Tibial nerve (tissue), 4 donors: ENCODE results near the gene RHOG. TPM values are rescaled to one million over a fixed set of nuclear protein-coding genes. Genes with fewer than 3 reads are reported as not detected.

Experiments used
- DNase-seq, 2 donors: peaks; one replicate each; pipeline ENCODE4 v3.0.0-alpha.2; 2019; ENCODE audit warnings: low spot score in 2 of 2
- H3K27ac ChIP-seq, 4 donors: fragments of 200-600 bp; sonication (generic) in 3 of 4; one replicate each; pipeline ENCODE4 v1.5.1; 2017 to 2019; ENCODE audit warnings: mild to moderate bottlenecking in 1 of 4
- H3K27me3 ChIP-seq, 2 donors: fragments of 200-600 bp; sonication (generic) in 1 of 2; one replicate each; pipeline versions ENCODE4 v1.5.1 to v1.6.0; 2017 to 2019
- H3K36me3 ChIP-seq, 3 donors: fragments of 200-600 bp; sonication (generic); one replicate each; pipeline ENCODE4 v1.5.1; 2018 to 2019
- H3K4me1 ChIP-seq, 4 donors: fragments of 200-600 bp; sonication (generic) in 3 of 4; one replicate each; pipeline ENCODE4 v1.5.1; 2017 to 2019
- H3K4me3 ChIP-seq, 4 donors: fragments of 200-600 bp; sonication (generic) in 3 of 4; one replicate each; pipeline ENCODE4 v1.5.1; 2017 to 2019; ENCODE audit warnings: mild to moderate bottlenecking in 1 of 4, moderate library complexity in 1 of 4
- H3K9me3 ChIP-seq, 4 donors: fragments of 200-600 bp; sonication (generic) in 3 of 4; one replicate each; pipeline ENCODE4 v1.5.1; 2017 to 2019
- CTCF ChIP-seq, 5 experiments: fragments of 200-600 bp in 3 of 5; fragments of 450-650 bp in 2 of 5; sonication (generic) in 3 of 5; IDR thresholded peaks; one replicate each; pipeline ENCODE4 v1.5.1; 2016 to 2019; ENCODE audit warnings: antibody characterized with exemption in 5 of 5, mild to moderate bottlenecking in 3 of 5, moderate library complexity in 2 of 5
- EP300 ChIP-seq, 2 donors: sonication (generic); formaldehyde crosslinking; IDR thresholded peaks; one replicate each; pipeline ENCODE4 v1.6.1; 2017; ENCODE audit warnings: antibody characterized with exemption in 2 of 2, mild to moderate bottlenecking in 1 of 2
- POLR2A ChIP-seq, 2 donors: fragments of 450-650 bp; IDR thresholded peaks; one replicate each; pipeline ENCODE4 v1.6.1; 2017; ENCODE audit warnings: antibody characterized with exemption in 2 of 2, mild to moderate bottlenecking in 2 of 2, moderate library complexity in 2 of 2
- WGBS, 2 donors: methylation state at CpG; one replicate each; pipeline ENCODE4 v1.1.5; 2018; 5-methylcytosine and 5-hydroxymethylcytosine counted together
- total RNA-seq, 4 donors: library from RNA; depleted of rRNA; stranded (reverse); fragments of >200 nt; gene quantifications; one replicate each; pipeline ENCODE4 v1.1.0, GENCODE V29; 2016

RHOG gene
- total RNA-seq, 4 donors from 2014 or later: 35.2 to 92.7 (median 66.0) TPM

DNA sequence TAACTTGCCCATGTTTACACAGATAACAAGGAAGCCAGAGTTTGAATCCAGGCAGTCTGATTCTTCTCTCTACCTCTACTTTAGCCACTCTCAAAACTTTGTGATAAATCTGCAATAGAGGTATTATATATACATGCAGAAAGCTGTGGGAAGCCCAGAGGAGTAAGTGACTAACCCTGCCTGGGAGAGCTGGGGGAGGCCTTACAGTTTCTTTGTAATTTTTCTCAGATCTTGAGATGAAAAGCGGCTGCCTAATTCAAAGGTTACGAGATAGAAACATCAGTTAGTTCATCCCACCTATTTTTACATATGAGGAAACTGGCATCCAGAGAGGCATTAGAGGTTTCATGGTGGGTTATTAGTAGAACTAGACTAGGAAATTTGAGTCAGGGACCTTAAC lies 19.6 kb upstream of the RHOG start:
- TF ChIP-seq CTCF (IDR thresholded peaks at IDR 0.05) (no peak), POLR2A (IDR thresholded peaks at IDR 0.05) (no peak), EP300 (IDR thresholded peaks at IDR 0.05) (no peak)
- peaks cover 0 to 66% (median 48%) of the 10 kb centered on the region in 4 donors for H3K4me1 ChIP-seq
- H3K36me3 ChIP-seq: no peaks in the 10 kb centered on the region
- DNase-seq: no peak
- 93 to 98% methylated on average over 2 of the region's 2 CpGs for WGBS, 2 donors
- H3K27ac ChIP-seq: no peak overlapping the region
- no peaks in the 10 kb centered on the region for H3K9me3 ChIP-seq
- H3K4me3 ChIP-seq: no peak overlapping the region
- no peaks in the 10 kb centered on the region for H3K27me3 ChIP-seq

DNA sequence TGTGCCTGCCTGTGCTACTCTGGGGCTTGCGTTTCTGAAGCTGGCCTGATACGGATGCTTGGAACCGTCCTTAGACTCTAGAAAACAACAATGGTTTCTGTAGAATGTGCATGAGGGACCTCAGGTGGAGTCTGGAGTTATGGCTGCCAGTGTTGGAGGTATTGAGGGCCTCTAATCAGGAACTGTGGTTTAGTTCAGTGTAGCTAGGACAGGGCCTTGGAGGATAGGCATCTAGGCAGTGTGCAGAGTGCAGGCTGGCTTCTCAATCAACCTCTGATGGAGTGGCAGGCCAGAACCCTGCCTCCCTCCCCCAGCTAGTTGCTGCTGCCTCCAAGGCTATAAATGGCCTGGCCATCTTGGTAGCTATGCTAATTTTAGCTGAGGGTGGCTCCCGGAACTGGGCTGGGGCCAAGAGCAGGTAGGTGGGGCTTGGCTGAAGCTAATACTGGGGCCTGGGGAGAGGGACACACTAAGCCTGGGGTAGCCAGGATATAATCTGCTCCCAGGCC lies 18.7 kb upstream of the RHOG start:
- no peak overlapping the region for H3K27ac ChIP-seq
- DNase-seq: no peak
- 73% methylated on average over 4 of the region's 4 CpGs for WGBS, 2 donors
- no peaks in the 10 kb centered on the region for H3K9me3 ChIP-seq
- H3K4me3 ChIP-seq: no peak overlapping the region
- TF ChIP-seq EP300 (IDR thresholded peaks at IDR 0.05) (no peak), CTCF (IDR thresholded peaks at IDR 0.05) (no peak), POLR2A (IDR thresholded peaks at IDR 0.05) (no peak)
- H3K27me3 ChIP-seq: no peaks in the 10 kb centered on the region
- H3K36me3 ChIP-seq: no peaks in the 10 kb centered on the region
- H3K4me1 ChIP-seq: peaks cover 0 to 60% (median 47%) of the 10 kb centered on the region in 4 donors

- no peaks in the 10 kb centered on the region for H3K9me3 ChIP-seq
- TF ChIP-seq CTCF (IDR thresholded peaks at IDR 0.05): no peak
- TF ChIP-seq POLR2A (IDR thresholded peaks at IDR 0.05): no peak
- TF ChIP-seq EP300 (IDR thresholded peaks at IDR 0.05): no peak
- no peak for DNase-seq
- peak overlapping the region in 3 of 4 donors; percentile 97 to 100 (median 98) for H3K4me3 ChIP-seq
- H3K36me3 ChIP-seq: no peaks in the 10 kb centered on the region
- no peaks in the 10 kb centered on the region for H3K27me3 ChIP-seq
- H3K4me1 ChIP-seq: peaks cover 0 to 63% (median 46%) of the 10 kb centered on the region in 4 donors
- no peak overlapping the region for H3K27ac ChIP-seq
Measured at GRCh38 chr11:3857628-3858027, 16.9 kb upstream of the RHOG start.

- peaks cover 0 to 63% (median 46%) of the 10 kb centered on the region in 4 donors for H3K4me1 ChIP-seq
- WGBS, 2 donors: 54 to 65% methylated on average over 5 of the region's 5 CpGs
- H3K27ac ChIP-seq: peak overlapping the region in 3 of 4 donors; percentile 94 to 99 (median 98)
- H3K9me3 ChIP-seq: no peaks in the 10 kb centered on the region
- H3K4me3 ChIP-seq: peak overlapping the region; percentile 67 to 100 (median 98)
- DNase-seq: no peak
- H3K36me3 ChIP-seq: no peaks in the 10 kb centered on the region
- no peak for TF ChIP-seq EP300 (IDR thresholded peaks at IDR 0.05)
- no peak for TF ChIP-seq POLR2A (IDR thresholded peaks at IDR 0.05)
- no peak for TF ChIP-seq CTCF (IDR thresholded peaks at IDR 0.05)
- no peaks in the 10 kb centered on the region for H3K27me3 ChIP-seq
Measured at GRCh38 chr11:3856856-3857553, 16.2 kb upstream of the RHOG start.

- Histone ChIP-seq H3K27me3 (no peaks in the 10 kb centered on the region), H3K36me3 (no peaks in the 10 kb centered on the region), H3K27ac (peak overlapping the region; percentile 60 to 99 (median 96)), H3K4me1 (peaks cover 0 to 56% (median 46%) of the 10 kb centered on the region in 4 donors), H3K4me3 (peak overlapping the region; percentile 67 to 100 (median 98)), H3K9me3 (no peaks in the 10 kb centered on the region)
- 0 to 10% methylated on average over 19 to 30 of the region's 40 CpGs for WGBS, 2 donors
- no peak for DNase-seq
- no peak for TF ChIP-seq POLR2A (IDR thresholded peaks at IDR 0.05)
- no peak for TF ChIP-seq EP300 (IDR thresholded peaks at IDR 0.05)
- no peak for TF ChIP-seq CTCF (IDR thresholded peaks at IDR 0.05)
Measured at GRCh38 chr11:3855808-3856491, 15.2 kb upstream of the RHOG start.
